Effector memory CD4-positive, alpha-beta T cell (primary cell): ENCODE data around the gene ZNF70.

Experiments
- DNase-seq, 3 donors: peaks; one replicate each; pipeline ENCODE4 v3.0.0-alpha.2; 2020
- H3K27ac ChIP-seq: 2 replicates; pipeline ENCODE4 v1.7.0; 2013; ENCODE audit warnings: mild to moderate bottlenecking, low read length, moderate library complexity; ENCODE audit not compliant: insufficient read depth, poor library complexity, severe bottlenecking
- H3K27me3 ChIP-seq: replicated peaks from 2 replicates; pipeline ENCODE4 v1.7.0; 2013; ENCODE audit warnings: mild to moderate bottlenecking, low read length; ENCODE audit not compliant: insufficient read depth, control insufficient read depth, poor library complexity, severe bottlenecking
- H3K36me3 ChIP-seq: 2 replicates; pipeline ENCODE4 v1.7.0; 2013; ENCODE audit warnings: mild to moderate bottlenecking, low read length, moderate library complexity; ENCODE audit not compliant: control insufficient read depth, insufficient read depth
- H3K4me1 ChIP-seq: 2 replicates; pipeline ENCODE4 v1.7.0; 2013; ENCODE audit warnings: low read length, mild to moderate bottlenecking; ENCODE audit not compliant: control insufficient read depth, insufficient read depth, poor library complexity, severe bottlenecking
- H3K4me3 ChIP-seq: 2 replicates; pipeline ENCODE4 v1.7.0; 2013; ENCODE audit warnings: low read length, low read depth, mild to moderate bottlenecking; ENCODE audit not compliant: insufficient read depth, poor library complexity, severe bottlenecking
- H3K9me3 ChIP-seq: 2 replicates; pipeline ENCODE4 v1.7.0; 2013; ENCODE audit warnings: mild to moderate bottlenecking, low read length, moderate library complexity; ENCODE audit not compliant: control insufficient read depth
- total RNA-seq, 3 donors: gene quantifications; one replicate each; lab custom pipeline; 2026; lab: John Stamatoyannopoulos, UW

Gene ZNF70
- 7.0 to 7.9 (median 7.8) reads per million in 3 donors for total RNA-seq

- peak; percentile 73 to 76 (median 74) for DNase-seq
- Histone ChIP-seq H3K9me3 (no peaks in the 10 kb centered on the region), H3K4me3 (peak within 1 kb of the TSS; percentile 70), H3K4me1 (peaks cover 11% of the 10 kb centered on the region), H3K27ac (peak within 1 kb of the TSS; percentile 51), H3K27me3 (no peaks in the 10 kb centered on the region), H3K36me3 (no peaks in the 10 kb centered on the region)
Measured at GRCh38 chr22:23750714-23751440, at the start of gene ZNF70. Gene ZNF70, minus strand, starts transcription at chr22:23751112. Its CDS starts 5,972 bp downstream, at chr22:23745140.

GRCh38 chr22:23796461-23796860 lies 45.5 kb upstream of the ZNF70 start:
- H3K36me3 ChIP-seq: peaks cover 58% of the 10 kb centered on the region

GRCh38 chr22:23793326-23793725 lies 42.4 kb upstream of the ZNF70 start:
- no peaks in the 10 kb centered on the region for H3K4me1 ChIP-seq
- H3K9me3 ChIP-seq: no peaks in the 10 kb centered on the region
- no peak for DNase-seq
- H3K27ac ChIP-seq: no peak overlapping the region
- H3K27me3 ChIP-seq: no peaks in the 10 kb centered on the region
- H3K4me3 ChIP-seq: no peak overlapping the region
- peaks cover 42% of the 10 kb centered on the region for H3K36me3 ChIP-seq

More at GRCh38 chr22:23796461-23796860, 45.5 kb upstream of the ZNF70 start:
- DNase-seq: no peak
- H3K9me3 ChIP-seq: no peaks in the 10 kb centered on the region
- H3K27ac ChIP-seq: no peak overlapping the region
- H3K4me3 ChIP-seq: no peak overlapping the region
- no peaks in the 10 kb centered on the region for H3K4me1 ChIP-seq
- H3K27me3 ChIP-seq: no peaks in the 10 kb centered on the region

- Histone ChIP-seq H3K4me1 (peaks cover 7% of the 10 kb centered on the region), H3K9me3 (no peaks in the 10 kb centered on the region), H3K4me3 (no peak overlapping the region), H3K36me3 (peaks cover 35% of the 10 kb centered on the region), H3K27me3 (no peaks in the 10 kb centered on the region), H3K27ac (no peak overlapping the region)
- no peak for DNase-seq
Measured at GRCh38 chr22:23791738-23792645, 41.1 kb upstream of the ZNF70 start.

GRCh38 chr22:23790819-23791737 lies 40.2 kb upstream of the ZNF70 start:
- DNase-seq: no peak

GRCh38 chr22:23789638-23790037 lies 38.7 kb upstream of the ZNF70 start:
- peaks cover 10% of the 10 kb centered on the region for H3K4me1 ChIP-seq
- DNase-seq: no peak
- no peak overlapping the region for H3K27ac ChIP-seq
- no peaks in the 10 kb centered on the region for H3K27me3 ChIP-seq
- H3K4me3 ChIP-seq: no peak overlapping the region
- peaks cover 27% of the 10 kb centered on the region for H3K36me3 ChIP-seq
- no peaks in the 10 kb centered on the region for H3K9me3 ChIP-seq

More at GRCh38 chr22:23790819-23791737, 40.2 kb upstream of the ZNF70 start:
- no peak overlapping the region for H3K4me3 ChIP-seq
- peaks cover 34% of the 10 kb centered on the region for H3K36me3 ChIP-seq
- H3K27ac ChIP-seq: no peak overlapping the region
- H3K9me3 ChIP-seq: no peaks in the 10 kb centered on the region
- H3K27me3 ChIP-seq: no peaks in the 10 kb centered on the region
- peaks cover 10% of the 10 kb centered on the region for H3K4me1 ChIP-seq

GRCh38 chr22:23789121-23789520 lies 38.2 kb upstream of the ZNF70 start:
- H3K36me3 ChIP-seq: peaks cover 22% of the 10 kb centered on the region
- H3K9me3 ChIP-seq: no peaks in the 10 kb centered on the region
- no peak overlapping the region for H3K27ac ChIP-seq
- no peaks in the 10 kb centered on the region for H3K27me3 ChIP-seq
- no peak for DNase-seq
- no peak overlapping the region for H3K4me3 ChIP-seq
- peaks cover 10% of the 10 kb centered on the region for H3K4me1 ChIP-seq

GRCh38 chr22:23787910-23788309 lies 37.0 kb upstream of the ZNF70 start:
- no peak for DNase-seq
- Histone ChIP-seq H3K4me1 (peaks cover 10% of the 10 kb centered on the region), H3K27ac (peak overlapping the region; percentile 99), H3K4me3 (peak overlapping the region; percentile 93), H3K27me3 (no peaks in the 10 kb centered on the region), H3K9me3 (no peaks in the 10 kb centered on the region), H3K36me3 (peaks cover 12% of the 10 kb centered on the region)

GRCh38 chr22:23787600-23787896 lies 36.6 kb upstream of the ZNF70 start:
- H3K27me3 ChIP-seq: no peaks in the 10 kb centered on the region
- peak overlapping the region; percentile 93 for H3K4me3 ChIP-seq
- peak overlapping the region; percentile 99 for H3K27ac ChIP-seq
- H3K4me1 ChIP-seq: peaks cover 10% of the 10 kb centered on the region
- no peak for DNase-seq
- peaks cover 9% of the 10 kb centered on the region for H3K36me3 ChIP-seq
- no peaks in the 10 kb centered on the region for H3K9me3 ChIP-seq
